ENCODE results near the gene DNAJC8. TPM values are rescaled to one million over a fixed set of nuclear protein-coding genes. Genes with fewer than 3 reads are reported as not detected.

DNAJC8 gene
- total and polyA plus RNA-seq, 2 of the 4 experiments (the other 2 are of a cell fraction), result 53.6 to 81.0 TPM

DNA sequence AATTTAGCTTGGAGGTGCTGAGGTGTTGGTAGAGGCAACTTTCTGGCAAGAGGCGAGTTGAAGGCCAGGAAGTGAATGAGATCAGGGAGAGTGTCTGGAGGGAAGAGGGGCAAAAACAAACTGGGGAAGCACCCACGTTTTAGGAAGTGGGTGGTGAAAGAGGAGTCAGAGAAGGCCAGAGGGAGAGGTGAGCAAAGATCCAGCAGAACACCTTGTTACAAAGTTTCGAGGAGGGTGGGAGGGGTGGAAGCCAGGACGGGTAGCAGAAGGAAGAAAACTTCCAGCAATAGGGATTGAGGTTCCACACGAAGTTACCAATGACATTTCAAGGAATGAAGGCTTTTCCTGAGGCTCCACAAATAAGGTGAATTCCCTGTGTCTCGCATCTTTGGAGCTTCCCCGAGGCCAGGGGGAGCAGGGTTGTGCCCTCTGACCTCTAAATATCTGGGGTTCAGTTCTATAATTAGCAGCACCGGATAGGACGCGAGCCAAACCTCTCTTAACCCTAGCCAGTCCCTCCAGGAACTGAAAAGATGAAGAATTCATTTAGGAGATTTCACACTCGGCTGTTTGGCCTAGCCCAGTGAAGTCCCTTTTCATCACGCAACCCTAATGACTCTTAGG is 25.9 kb upstream of the DNAJC8 start:
- TSS peak; percentile 91 for BruUV-seq (replicated peaks)
- Histone ChIP-seq H3K27ac (ENCODE audit: insufficient read depth, low read length) (peak overlapping the region; percentile 69), H2AK9ac (replicated peaks; ENCODE audit: low read depth, low read length, poor library complexity) (peak overlapping the region; percentile 90), H3K18ac (ENCODE audit: low read depth, low read length) (peak overlapping the region; percentile 45), H3K14ac (replicated peaks; ENCODE audit: low read depth, low read length) (peak overlapping the region; percentile 91), H3K9me1 (ENCODE audit: insufficient read depth, low read length) (peaks cover 15% of the 10 kb centered on the region), H4K8ac (ENCODE audit: low read depth in 2 of 2, low read length in 2 of 2) (peak overlapping the region; percentile 86 to 88), H3K9ac (ENCODE audit: low read depth, low read length) (peak overlapping the region; percentile 41), H3K4me2 (ENCODE audit: low read depth, low read length) (peak overlapping the region; percentile 9), H4K91ac (ENCODE audit: insufficient read depth, low read depth, low read length) (peak overlapping the region; percentile 95), H2BK5ac (ENCODE audit: low read depth, low read length, poor library complexity, severe bottlenecking) (peak overlapping the region; percentile 61), H3K79me1 (ENCODE audit: low read depth in 1 of 2, low read length in 2 of 2) (peaks cover 0 to 34% of the 10 kb centered on the region in 2 experiments; a peak in 2 of 4 replicates), H3K9me3 (ENCODE audit: control insufficient read depth, insufficient read depth, low read length) (no peaks in the 10 kb centered on the region), H4K20me1 (ENCODE audit: insufficient read depth, low read length) (peaks cover 37% of the 10 kb centered on the region), H3K27me3 (ENCODE audit: control insufficient read depth, insufficient read depth, low read length) (no peaks in the 10 kb centered on the region), H3K4me1 (ENCODE audit: control insufficient read depth, insufficient read depth, low read length) (peaks cover 15% of the 10 kb centered on the region), H2BK15ac (ENCODE audit: low read depth, low read length) (peak overlapping the region; percentile 94), H2BK120ac (ENCODE audit: low read depth, low read length) (peak overlapping the region; percentile 89), H3K23ac (ENCODE audit: low read depth, low read length) (peak overlapping the region; percentile 95), H2AFZ (replicated peaks; ENCODE audit: low read length, poor library complexity) (peak overlapping the region; percentile 86), H3K56ac (ENCODE audit: extremely low read depth, insufficient read depth, low read length) (peak overlapping the region; percentile 55; the same call in 1 of the 2 replicates), H2BK20ac (ENCODE audit: low read depth, low read length) (peak overlapping the region; percentile 66), H4K5ac (ENCODE audit: low read depth, low read length) (peak overlapping the region; percentile 87), H3K4me3 (ENCODE audit: insufficient read depth, low read depth, low read length) (no peak overlapping the region), H3K4ac (ENCODE audit: low read depth, low read length) (peak overlapping the region; percentile 92), H2AK5ac (ENCODE audit: low read depth, low read length) (peak overlapping the region; percentile 87), H3K36me3 (ENCODE audit: control insufficient read depth, insufficient read depth, low read length) (peaks cover 4% of the 10 kb centered on the region; the same call in 1 of the 2 replicates)
- intact Hi-C loops (cut with micrococcal nuclease), result no loop called here
- in situ Hi-C loops (cut with MboI; ENCODE audit: low sequenced_read_pairs), result loop anchor here (10.0 kb wide), 1 partner anchor 346 kb away; no protein-coding TSS in a partner anchor
- ATAC-seq (ENCODE audit: low read depth) (no peak), DNase-seq (no peak)
- CTCF ChIA-PET, result interaction anchor here (1.4 kb wide), 1 partner anchor 10 kb away, joined by 15 read pairs; no protein-coding TSS in a partner anchor
- dilution Hi-C loops (cut with HindIII; ENCODE audit: low sequenced_read_pairs, unreplicated experiment), result no loop called here
- POLR2A ChIA-PET (ENCODE audit: unreplicated experiment), result interaction anchor here (0.5 to 0.6 kb wide), 2 partner anchors 332 to 384 kb away, joined by 5 read pairs; no protein-coding TSS in a partner anchor
- 36% methylated on average over 3 of the region's 12 CpGs; no CpG with 5 or more reads in 1 of the 2 experiments for WGBS, 2 experiments (ENCODE audit: extremely low coverage in 2 of 2, insufficient read length in 1 of 2)
- TF ChIP-seq FOS (IDR thresholded peaks at IDR 0.05; ENCODE audit: low read depth, low read length) (no peak; the same call in 1 of the 2 replicates), RFX5 (IDR thresholded peaks at IDR 0.05; ENCODE audit: low read depth, low read length) (no peak), CHD1 (IDR thresholded peaks at IDR 0.05; ENCODE audit: low read depth, low read length) (no peak), CEBPB (IDR thresholded peaks at IDR 0.05; ENCODE audit: low read depth, low read length) (no peak), MXI1 (IDR thresholded peaks at IDR 0.05; ENCODE audit: borderline replicate concordance, low read depth, low read length) (no peak), NFE2L2 (IDR thresholded peaks at IDR 0.05; ENCODE audit: low read depth, low read length) (no peak), POLR2A (IDR thresholded peaks at IDR 0.05; ENCODE audit: low read depth, low read length) (no peak), SMC3 (IDR thresholded peaks at IDR 0.05; ENCODE audit: low read depth, low read length) (no peak), MAZ (IDR thresholded peaks at IDR 0.05; ENCODE audit: borderline replicate concordance, low read depth, low read length) (no peak), BHLHE40 (IDR thresholded peaks at IDR 0.05; ENCODE audit: low read depth, low read length) (no peak; the same call in 1 of the 2 replicates), RCOR1 (IDR thresholded peaks at IDR 0.05; ENCODE audit: insufficient replicate concordance, low read length) (no peak)
- TF ChIP-seq, protein P1, sequence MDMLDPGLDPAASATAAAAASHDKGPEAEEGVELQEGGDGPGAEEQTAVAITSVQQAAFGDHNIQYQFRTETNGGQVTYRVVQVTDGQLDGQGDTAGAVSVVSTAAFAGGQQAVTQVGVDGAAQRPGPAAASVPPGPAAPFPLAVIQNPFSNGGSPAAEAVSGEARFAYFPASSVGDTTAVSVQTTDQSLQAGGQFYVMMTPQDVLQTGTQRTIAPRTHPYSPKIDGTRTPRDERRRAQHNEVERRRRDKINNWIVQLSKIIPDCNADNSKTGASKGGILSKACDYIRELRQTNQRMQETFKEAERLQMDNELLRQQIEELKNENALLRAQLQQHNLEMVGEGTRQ (IDR thresholded peaks at IDR 0.05; ENCODE audit: low read depth, low read length), result no peak
- TF ChIP-seq, protein P2, sequence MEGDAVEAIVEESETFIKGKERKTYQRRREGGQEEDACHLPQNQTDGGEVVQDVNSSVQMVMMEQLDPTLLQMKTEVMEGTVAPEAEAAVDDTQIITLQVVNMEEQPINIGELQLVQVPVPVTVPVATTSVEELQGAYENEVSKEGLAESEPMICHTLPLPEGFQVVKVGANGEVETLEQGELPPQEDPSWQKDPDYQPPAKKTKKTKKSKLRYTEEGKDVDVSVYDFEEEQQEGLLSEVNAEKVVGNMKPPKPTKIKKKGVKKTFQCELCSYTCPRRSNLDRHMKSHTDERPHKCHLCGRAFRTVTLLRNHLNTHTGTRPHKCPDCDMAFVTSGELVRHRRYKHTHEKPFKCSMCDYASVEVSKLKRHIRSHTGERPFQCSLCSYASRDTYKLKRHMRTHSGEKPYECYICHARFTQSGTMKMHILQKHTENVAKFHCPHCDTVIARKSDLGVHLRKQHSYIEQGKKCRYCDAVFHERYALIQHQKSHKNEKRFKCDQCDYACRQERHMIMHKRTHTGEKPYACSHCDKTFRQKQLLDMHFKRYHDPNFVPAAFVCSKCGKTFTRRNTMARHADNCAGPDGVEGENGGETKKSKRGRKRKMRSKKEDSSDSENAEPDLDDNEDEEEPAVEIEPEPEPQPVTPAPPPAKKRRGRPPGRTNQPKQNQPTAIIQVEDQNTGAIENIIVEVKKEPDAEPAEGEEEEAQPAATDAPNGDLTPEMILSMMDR (conservative IDR thresholded peaks at IDR 0.05; ENCODE audit: low read depth, low read length), result no peak
- TF ChIP-seq, protein P3, sequence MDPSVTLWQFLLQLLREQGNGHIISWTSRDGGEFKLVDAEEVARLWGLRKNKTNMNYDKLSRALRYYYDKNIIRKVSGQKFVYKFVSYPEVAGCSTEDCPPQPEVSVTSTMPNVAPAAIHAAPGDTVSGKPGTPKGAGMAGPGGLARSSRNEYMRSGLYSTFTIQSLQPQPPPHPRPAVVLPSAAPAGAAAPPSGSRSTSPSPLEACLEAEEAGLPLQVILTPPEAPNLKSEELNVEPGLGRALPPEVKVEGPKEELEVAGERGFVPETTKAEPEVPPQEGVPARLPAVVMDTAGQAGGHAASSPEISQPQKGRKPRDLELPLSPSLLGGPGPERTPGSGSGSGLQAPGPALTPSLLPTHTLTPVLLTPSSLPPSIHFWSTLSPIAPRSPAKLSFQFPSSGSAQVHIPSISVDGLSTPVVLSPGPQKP (IDR thresholded peaks at IDR 0.05; ENCODE audit: borderline replicate concordance, low read depth, low read length), result no peak
